HCT116 (cell line): ENCODE measurements around the gene NHP2.

Source experiments
- ATF3 ChIP-seq: IDR thresholded peaks from 2 replicates; pipeline ENCODE4 v1.6.1; 2012
- CEBPB ChIP-seq: IDR thresholded peaks from 2 replicates; pipeline ENCODE4 v1.6.1; 2012; ENCODE audit warnings: low read depth
- CTCF ChIP-seq, 3 experiments: fragments of 200-600 bp in 1 of 3; sonication (generic) in 1 of 3; IDR thresholded peaks in 2 of 3; conservative IDR thresholded peaks in 1 of 3; 2 replicates each; pipeline ENCODE4 v1.5.1; 2012 to 2017; ENCODE audit warnings: low read depth in 2 of 3, low read length in 2 of 3, antibody characterized with exemption in 1 of 3, borderline replicate concordance in 1 of 3, control low read depth in 1 of 3, mild to moderate bottlenecking in 1 of 3, mixed read lengths in 1 of 3, mixed run types in 1 of 3, moderate library complexity in 1 of 3; ENCODE audit not compliant: insufficient read depth in 1 of 3
- REST ChIP-seq: IDR thresholded peaks from 2 replicates; pipeline ENCODE4 v1.6.1; 2012; ENCODE audit warnings: low read depth
- SP1 ChIP-seq: IDR thresholded peaks from 2 replicates; pipeline ENCODE4 v1.6.1; 2012; ENCODE audit warnings: low read depth

- TF ChIP-seq SP1 = no peak
- TF ChIP-seq CTCF (IDR thresholded peaks at IDR 0.05 in 2 of 3, conservative IDR thresholded peaks at IDR 0.05 in 1 of 3; ENCODE audit: borderline replicate concordance in 1 of 3, insufficient read depth in 1 of 3, low read depth in 2 of 3, low read length in 2 of 3) = no peak
- no peak for TF ChIP-seq CEBPB
- no peak for TF ChIP-seq REST
- no peak for TF ChIP-seq ATF3
These were observed 9.8 kb downstream of the NHP2 start for GRCh38 chr5:178143901-178144300.
